GM21717 (cell line): Measurements from ENCODE around the gene SLBP.
A peak's percentile ranks its signal among the peaks of the same experiment; 100 is the strongest.

ENCODE experiments used
- ATAC-seq: cut with Tn5 transposase; IDR thresholded peaks from one replicate; pipeline ENCODE4 v1.9.1; 2021; ENCODE audit warnings: mild to moderate bottlenecking, moderate library complexity; ENCODE audit not compliant: unreplicated experiment

SLBP gene

GRCh38 chr4:1749826-1750225, 37.7 kb upstream of the SLBP start:
- no peak for ATAC-seq

GRCh38 chr4:1749370-1749769, 37.3 kb upstream of the SLBP start:
- no peak for ATAC-seq

- no peak for ATAC-seq
Observed at GRCh38 chr4:1748465-1748995, 36.4 kb upstream of the SLBP start.

GRCh38 chr4:1747603-1747967, 35.5 kb upstream of the SLBP start:
- ATAC-seq = no peak

GRCh38 chr4:1746919-1747602, 34.9 kb upstream of the SLBP start:
- no peak for ATAC-seq

- peak; percentile 67 for ATAC-seq
Observed at GRCh38 chr4:1746265-1746691, 34.2 kb upstream of the SLBP start.

DNA sequence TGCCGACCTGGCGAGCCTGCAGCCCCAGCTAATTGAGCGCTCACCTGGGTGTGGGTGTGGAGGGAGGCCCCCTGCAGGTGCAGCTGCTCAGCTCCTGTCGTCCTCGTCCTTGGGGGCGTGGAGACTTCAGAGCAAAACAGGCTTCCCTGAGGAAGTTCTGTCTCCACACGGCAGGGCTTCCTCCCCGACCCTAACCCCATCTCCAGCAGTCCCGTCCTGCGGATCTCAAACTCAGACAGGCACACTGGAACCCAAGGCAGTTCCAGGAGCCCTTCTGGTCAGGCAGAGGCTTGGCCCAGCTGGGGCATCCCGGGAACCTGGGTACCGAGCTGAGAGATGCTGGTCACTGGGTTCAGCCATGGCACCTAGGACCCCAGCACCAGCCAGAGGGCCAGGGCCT, 33.6 kb upstream of the SLBP start:
- no peak for ATAC-seq

GRCh38 chr4:1745165-1745564, 33.0 kb upstream of the SLBP start:
- ATAC-seq = no peak

- no peak for ATAC-seq
Observed at GRCh38 chr4:1744552-1744951, 32.4 kb upstream of the SLBP start.

DNA sequence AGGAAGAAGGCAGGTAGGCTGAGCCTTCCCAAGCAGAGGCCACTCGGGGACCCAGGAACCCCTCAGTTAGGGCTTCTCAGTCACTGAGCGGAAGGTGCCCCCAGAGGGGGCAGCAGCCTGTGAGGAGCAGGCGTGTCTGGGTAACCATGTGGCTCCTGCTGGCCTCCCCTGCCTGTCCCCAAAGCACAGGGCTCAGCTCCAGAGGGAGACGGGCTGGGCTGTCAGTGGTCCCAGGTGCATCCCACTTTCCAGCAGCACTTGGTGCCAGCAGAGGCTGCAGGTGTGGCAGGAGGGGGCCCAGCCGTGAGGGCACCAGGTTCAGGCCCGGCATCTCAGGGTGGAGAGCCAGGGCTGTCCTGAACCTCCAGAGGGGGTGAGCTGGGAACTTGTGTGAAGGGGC, 31.9 kb upstream of the SLBP start:
- ATAC-seq = no peak

DNA sequence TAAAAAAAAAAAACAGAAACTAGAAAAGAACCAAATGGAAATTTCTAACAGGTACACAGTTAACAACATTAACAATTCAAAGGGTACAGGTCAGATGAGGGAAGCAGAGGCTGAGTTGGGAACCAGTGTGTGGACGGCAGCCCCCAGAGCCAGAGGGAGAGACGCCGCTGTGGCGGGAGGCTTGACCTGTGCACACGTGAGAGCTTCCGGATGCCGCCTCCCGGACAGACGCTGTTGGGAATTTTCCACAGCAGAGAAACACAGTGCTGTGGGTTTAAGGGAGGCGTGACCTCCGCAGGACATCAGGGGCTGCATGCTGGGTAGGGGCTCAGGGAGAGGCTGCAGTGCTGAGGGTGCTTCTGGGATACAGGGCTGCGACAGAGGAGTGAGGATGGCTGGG, 31.4 kb upstream of the SLBP start:
- no peak for ATAC-seq

DNA sequence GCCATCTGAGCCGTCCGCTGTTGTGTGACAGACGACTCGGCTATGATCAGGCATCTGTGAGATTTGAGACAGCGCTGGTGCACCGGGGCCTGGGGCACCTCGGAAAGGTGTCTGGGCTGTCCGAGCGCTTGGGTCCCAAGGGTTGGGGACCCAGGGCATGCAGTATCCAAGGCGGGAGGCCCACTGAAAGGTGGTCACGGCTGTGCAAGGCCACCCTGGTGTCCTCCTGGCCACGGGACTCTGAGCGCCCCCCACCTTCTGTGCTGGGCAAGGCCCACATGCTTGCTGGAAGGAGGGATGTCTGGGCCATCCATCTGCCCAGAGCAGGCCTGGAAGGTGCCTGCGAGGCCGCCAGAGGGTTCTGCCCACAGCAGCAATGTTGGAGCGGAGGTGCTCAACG, 29.1 kb upstream of the SLBP start:
- ATAC-seq = no peak

GRCh38 chr4:1740021-1740545, 28.0 kb upstream of the SLBP start:
- ATAC-seq = no peak

DNA sequence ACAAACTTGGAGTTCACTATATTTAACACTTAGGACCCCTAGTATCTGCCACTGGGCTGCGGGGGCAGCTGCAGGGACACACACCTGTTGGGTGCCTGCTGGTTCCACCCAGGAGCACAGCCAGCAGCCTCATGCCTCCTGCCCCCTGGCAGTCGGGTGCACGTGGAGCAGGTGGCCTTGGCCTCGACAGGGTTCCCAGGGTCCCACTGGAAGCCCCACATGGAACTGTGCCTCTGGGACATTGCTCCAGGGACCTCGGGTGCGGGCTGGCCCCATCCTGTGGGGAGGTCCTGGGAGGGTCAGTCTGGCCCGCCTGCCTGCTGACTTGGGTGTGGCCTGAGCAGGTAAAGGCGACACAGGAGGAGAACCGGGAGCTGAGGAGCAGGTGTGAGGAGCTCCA, 27.2 kb upstream of the SLBP start:
- no peak for ATAC-seq

DNA sequence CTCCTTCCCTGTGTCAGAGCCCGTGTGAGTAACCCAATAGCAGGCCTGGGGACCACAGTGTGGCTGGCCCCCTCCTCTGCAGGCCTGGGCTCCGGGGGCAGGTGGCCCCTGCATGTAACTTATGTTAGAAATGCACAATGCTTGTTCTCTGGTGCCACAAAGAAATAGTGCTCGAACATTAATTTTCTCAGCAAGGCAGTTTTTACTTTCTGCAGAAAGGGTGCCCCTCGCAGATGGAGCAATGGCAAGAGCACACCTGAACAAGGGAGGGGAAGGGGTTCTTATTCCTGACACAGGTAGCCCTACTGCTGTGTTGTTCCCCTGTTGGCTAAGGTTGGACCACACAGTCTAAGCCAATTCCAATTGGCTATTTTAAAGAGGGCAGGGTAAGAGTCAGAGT, 26.3 kb upstream of the SLBP start:
- ATAC-seq = no peak

DNA sequence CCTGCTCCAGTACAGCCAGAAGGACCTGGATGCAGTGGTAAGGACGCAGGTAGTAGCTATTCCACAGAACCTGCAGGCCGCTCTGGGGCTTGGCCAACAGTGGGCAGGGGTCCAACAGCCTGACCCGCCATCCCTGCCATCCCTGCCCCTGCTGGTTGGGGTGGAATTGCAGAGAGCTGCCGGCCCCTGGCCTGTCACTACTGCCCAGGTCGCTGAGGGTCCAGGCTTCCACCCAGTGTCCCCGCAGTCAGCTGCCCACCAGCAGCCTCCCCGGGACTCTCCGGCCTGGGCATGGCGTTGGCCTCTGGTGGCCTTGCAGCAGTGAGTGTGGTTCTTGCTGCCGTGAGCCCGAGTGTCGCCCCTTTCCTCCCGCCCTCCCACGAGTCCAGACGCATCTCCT, 25.5 kb upstream of the SLBP start:
- no peak for ATAC-seq

- ATAC-seq = no peak
Observed at GRCh38 chr4:1736812-1737211, 24.7 kb upstream of the SLBP start.

DNA sequence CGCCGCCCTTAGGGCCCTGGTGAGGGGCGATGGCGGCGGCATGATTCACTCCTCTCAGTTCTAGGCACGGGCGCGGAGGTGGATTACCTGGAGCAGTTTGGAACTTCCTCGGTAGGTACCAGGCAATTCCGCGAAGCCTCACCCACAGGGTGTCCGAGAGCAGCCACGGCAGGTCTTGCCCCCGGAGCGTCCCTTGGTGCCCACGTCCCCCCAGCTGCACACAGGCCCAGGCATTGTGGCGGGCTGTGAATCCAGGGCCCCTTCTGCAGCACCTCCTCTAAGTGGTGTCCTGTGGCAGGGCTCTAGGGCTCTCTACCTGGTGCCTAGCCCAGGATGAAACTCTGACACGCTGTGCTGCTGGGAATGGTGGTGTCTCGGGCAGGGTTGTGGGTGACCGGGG, 23.1 kb upstream of the SLBP start:
- ATAC-seq = no peak

GRCh38 chr4:1732911-1733310, 20.8 kb upstream of the SLBP start:
- no peak for ATAC-seq

DNA sequence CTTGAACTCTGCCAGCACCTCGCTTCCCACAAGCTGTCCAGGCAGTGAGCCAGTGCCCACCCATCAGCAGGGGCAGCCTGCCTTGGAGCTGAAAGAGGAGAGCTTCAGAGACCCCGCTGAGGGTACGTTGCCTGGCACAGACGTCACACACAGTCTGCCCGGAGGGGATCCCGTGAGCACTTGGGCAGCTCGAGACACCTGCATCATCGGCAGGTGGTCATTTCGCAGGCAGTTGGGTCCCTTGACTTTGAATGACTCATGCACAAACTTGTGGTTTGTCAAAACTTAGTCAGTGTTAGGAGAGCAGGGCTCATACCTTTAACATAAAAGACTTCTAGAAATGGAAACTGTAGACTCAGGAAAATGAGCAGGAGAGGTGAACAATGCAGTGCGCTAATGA, 19.1 kb upstream of the SLBP start:
- ATAC-seq = no peak

- ATAC-seq = no peak
Observed at GRCh38 chr4:1730532-1731135, 18.5 kb upstream of the SLBP start.
